ENCODE data around the gene UVSSA.

Gene UVSSA

GRCh38 chr4:1407657-1408333, 60.8 kb downstream of the UVSSA start:
- DNase-seq (ENCODE audit: low spot score), result no peak

- no peak for DNase-seq (ENCODE audit: low spot score)
Measured at GRCh38 chr4:1408418-1408817, 61.4 kb downstream of the UVSSA start.

DNA sequence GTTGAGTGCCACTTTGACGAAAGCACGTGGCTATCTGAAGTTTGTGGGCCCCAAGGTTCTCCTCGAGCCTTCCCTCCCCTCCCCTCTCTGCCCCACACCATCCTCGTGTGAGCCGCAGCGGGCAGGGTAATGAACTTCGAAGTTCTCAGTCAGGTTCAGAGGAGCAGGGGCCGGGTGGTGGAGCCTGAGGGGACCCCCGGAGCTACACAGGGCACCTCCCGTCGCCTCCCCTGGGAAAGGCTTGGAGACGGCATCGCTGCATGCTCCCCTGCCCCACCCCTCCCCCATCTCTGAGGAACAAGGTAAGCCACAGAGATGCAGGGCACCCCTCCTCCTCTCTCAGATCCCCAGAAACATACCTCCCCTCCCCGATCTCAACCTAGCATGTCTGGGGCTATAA, 62.1 kb downstream of the UVSSA start:
- DNase-seq (ENCODE audit: low spot score), result no peak

DNA sequence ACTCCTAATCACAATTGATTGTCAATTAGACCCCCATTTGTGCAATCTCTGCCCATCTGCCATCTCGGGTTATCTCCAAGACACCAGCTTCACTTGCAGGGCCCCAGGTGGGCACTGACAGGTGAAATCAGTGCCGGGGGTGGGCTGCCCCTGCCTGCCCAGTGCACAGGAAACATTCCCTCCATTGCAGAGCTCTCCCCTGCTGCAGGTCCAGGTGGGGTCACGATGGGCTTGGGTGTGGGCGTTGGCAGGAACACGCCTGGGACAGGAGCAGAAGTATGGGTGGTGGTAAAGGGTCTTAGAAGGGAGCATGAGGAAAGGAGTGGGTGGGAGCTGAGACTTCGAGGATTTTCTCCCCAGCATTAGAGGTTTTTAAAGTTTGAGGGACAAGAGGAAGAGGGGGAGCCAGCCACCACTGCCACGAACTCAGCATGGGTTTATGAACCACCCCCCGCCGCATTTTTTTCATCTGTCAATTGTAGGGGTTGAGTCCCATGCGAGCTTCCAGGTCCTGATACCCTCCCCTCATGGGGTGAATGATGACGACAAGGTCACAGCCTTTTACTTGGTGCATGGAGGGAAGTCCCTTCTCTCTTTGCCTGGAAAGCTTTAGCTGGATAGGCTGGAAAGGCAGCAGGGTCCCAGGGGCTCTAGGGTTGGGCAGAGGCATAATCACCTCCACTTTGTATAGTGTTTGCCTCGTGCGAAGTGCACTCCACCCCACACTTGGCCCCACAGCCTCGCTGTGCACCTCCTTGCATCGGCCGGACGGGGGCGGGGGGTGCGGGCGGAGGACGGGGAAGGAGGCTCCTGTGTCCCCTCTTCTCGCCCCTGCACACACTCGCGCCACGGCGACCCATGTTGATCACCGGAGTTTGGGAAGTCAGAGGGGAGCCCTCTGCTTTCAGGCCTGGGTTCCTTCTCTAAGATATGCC, 62.8 kb downstream of the UVSSA start:
- no peak for DNase-seq (ENCODE audit: low spot score)

DNA sequence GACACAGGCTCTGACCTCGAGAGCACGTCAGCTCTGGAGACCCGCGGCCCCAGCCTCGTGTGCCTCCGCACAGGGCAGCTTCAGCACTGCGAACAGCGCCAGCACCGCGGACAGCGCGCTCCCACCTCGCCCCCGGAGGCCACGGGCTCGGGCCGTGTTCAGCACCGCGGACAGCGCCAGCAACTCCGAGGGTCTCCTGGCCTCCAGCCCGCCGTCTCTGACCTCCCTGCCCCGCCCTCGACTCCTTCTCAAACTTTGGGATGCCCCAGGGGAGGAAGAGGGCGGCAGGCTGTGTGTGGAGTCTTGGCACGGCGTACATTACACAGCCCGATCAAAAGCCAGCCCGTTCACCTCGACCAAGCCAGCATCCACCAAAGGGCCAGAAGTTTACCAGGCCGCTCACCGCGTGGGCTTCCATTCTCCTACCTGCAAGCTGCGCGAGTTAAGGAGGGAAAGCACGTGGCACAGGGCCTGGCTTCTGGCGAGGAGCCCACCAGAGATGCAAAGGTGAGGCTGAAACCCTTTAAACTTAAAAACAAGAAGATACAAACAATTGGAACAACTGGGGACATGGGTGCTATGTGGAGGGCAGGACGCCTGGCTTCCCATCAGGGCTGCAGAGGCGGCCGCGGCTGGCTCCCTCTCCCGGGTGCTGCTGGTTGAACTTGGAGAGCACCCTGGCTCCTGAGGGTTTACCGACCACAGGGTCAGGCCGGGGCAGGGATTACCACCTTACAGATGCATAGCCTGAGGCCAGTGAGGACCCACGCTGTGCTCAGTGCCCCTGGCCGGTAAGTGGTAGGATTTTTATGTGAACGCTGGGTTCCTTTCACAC, 63.7 kb downstream of the UVSSA start:
- DNase-seq (ENCODE audit: low spot score), result no peak

DNA sequence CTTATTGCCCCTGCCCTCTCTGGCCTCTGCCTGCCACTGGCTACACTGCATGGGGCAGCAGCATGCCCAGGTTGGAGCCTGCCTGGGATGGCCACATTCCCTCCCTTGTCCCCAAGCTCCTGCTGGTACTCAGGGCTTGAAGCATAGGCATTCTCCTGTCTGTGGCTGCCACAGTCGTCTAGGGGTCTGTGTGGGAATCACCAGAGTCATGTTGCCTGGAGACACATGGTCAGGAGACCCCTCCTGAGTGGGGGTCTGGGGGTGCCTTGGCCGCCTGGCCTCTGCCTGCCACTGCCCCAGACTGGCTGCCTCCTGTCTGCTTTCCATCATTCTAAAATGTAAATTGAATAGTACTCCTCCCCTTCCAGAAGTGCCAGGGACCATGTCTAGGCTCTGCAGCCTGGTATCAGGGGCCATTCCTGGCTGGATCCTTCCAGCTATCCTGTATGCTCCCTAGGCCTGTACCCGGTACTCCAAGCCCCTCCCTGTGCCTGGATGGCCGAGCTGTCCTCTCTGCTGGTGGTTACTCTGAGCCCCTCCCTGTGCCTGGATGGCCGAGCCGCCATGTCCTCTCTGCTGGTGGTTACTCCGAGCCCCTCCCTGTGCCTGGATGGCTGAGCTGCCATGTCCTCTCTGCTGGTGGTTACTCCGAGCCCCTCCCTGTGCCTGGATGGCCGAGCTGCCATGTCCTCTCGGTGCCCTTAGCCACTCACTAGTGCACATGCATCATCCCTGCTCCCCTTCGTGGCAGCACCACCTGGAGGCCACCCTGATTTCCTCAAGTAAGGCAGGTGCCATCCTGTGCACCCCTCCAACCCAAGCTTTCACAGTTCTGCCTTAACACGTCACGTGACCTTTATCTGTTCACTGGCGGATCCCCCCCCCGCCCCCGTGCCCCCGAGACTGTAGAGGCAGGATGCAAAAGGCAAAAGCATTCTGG, 64.7 kb downstream of the UVSSA start:
- DNase-seq (ENCODE audit: low spot score), result no peak

DNA sequence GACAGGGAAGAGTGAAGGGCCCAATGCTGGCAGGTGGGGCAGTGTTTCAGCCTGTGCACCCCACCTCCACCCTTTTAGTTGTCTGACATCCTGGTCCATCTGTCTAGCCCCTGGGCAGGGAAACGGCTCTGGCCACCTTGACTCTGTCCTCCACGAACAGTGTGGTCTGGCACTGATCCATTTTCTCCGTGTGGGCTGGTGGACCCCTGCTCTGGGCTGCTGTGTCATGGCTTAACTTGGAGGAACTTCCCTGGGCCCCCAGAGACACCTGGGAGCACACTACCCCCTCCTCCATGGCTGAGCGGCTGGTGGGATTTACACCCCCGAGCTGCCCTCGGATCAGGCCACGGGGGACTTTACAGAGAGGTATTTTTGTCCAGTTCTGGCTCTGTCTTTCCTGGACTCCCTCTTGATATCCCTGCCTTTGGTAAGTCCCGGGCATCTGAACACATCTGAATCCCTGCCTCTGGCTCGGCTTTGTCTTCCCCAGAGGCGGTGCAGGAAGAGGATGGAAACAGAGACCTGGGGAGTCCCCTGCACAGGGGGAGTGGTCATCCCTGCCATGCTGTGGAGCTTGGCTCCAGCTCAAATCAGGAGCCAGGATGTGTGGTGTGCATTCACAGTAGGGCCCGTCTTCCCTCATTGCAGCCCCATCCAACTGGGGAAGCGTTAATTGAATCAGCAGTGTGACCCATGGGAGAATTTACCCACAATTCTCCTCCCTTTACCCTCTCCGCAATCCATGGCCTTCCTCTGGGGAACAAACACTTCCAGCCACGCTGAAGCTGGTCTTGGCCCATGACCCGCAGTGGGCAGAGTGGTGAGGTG, 65.6 kb downstream of the UVSSA start:
- DNase-seq (ENCODE audit: low spot score), result no peak

- no peak for DNase-seq (ENCODE audit: low spot score)
Measured at GRCh38 chr4:1413204-1413663, 66.2 kb downstream of the UVSSA start.

- no peak for DNase-seq (ENCODE audit: low spot score)
Measured at GRCh38 chr4:1413687-1414479, 66.9 kb downstream of the UVSSA start.

- DNase-seq (ENCODE audit: low spot score), result no peak
Measured at GRCh38 chr4:1414831-1415680, 68.0 kb downstream of the UVSSA start.

GRCh38 chr4:1415681-1415981, 68.6 kb downstream of the UVSSA start:
- no peak for DNase-seq (ENCODE audit: low spot score)

DNA sequence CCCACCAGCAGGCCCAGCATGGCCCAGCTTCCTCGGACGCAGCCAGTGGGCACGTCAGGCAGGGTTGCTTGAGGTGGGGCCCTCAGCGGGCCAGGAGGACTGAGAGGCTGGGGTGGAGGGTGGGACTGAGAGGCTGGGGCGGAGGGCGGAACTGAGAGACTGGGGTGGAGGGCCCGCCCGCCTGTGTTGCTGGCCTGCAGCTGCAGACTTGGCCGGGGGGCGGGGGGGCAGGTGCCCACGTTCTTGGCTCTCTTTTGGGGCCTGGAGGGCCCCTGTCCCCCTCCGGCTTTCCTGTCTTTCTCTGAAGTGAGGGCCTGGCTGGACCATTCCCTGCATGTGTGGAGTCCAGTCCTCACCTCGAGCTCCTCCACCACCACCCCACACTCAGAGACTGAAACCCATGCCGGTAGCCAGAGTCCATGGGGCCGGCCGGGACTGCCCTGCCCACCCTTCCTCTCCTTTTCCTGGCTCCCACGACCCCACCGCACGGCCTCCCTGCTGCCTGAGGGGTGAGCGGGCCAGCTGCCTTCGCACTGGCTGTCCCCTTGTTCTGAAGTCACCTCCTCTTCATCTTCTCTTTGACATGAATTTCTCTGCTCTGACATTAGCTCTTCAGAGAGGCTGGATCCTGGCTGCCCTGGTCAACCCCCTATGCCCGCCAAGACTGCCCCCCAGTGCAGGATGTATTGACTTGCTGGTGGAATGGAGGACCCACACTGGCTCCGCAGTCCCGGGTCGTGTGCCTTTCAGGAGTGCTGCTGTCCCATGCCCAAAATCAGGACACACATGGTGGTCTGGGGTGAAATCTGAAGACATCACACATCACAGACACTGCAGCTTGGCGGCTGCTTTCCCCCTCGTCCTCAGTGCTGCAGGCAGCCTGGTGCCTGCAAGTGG, 69.3 kb downstream of the UVSSA start:
- DNase-seq (ENCODE audit: low spot score), result no peak

DNA sequence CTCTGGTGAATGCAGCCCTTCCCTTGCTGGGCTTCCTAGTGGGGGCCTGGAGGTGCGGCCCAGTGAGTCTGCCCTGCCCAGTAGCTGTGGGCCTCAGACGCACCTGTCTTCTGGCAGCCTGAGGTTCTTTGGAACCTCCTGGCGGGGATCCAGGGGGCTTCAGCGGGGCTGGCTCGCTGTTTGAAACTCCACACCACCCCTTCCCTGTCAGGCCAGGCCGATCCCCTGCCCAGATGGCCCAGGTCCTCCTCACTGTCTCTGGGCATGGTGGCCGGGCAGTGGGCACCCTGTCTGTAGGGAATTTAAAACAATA, 69.9 kb downstream of the UVSSA start:
- no peak for DNase-seq (ENCODE audit: low spot score)

GRCh38 chr4:1417522-1418390, 70.7 kb downstream of the UVSSA start:
- DNase-seq (ENCODE audit: low spot score), result no peak

DNA sequence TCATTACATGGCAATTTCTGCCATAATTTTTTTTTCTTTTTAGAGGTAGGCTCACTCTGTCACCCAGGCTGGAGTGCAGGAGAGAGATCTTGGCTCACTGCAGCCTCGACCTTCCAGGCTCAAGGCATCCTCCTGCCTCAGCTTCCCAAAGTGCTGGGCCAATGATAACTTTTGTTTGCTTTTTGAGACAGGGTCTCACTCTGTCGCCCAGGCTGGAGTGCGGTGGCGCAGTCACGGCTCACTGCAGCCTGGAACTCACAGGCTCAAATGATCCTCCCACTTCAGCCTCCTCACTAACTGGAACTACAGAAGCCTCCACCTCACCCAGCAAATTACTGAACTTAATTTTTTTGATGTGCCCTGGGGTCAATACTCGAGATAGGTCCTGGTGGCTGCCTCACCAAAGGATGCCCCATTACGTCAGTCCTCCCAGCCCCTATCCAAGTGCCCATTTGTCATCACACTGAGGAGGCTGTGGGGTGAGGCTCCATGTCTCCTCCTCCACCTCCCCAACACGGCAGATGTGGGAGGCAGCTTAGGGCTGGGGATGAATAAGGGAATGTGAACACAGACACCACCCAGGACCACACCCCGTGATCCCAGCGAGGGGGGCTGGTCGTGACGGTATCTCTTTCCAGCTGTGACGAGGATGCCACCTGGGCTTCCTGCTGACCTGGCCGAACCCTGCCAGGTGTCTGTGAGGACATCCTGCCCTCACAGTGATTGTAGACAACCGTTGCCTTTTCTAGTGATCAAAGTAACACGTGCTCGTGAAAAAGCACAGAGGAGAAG, 71.7 kb downstream of the UVSSA start:
- DNase-seq (ENCODE audit: low spot score), result no peak

- DNase-seq (ENCODE audit: low spot score), result no peak
Measured at GRCh38 chr4:1419708-1420107, 72.7 kb downstream of the UVSSA start.
